Fibroblast of pulmonary artery (primary cell): ENCODE results near the gene MSANTD3.

ENCODE experiments used
- DNase-seq: peaks from one replicate; pipeline ENCODE4 v3.0.0-alpha.2; 2010; ENCODE audit warnings: low read depth
- H3K4me3 ChIP-seq: replicated peaks from 2 replicates; pipeline ENCODE4 v1.5.1; 2011; ENCODE audit warnings: low read depth, mild to moderate bottlenecking, control low read depth, low read length, moderate library complexity
- CTCF ChIP-seq: IDR thresholded peaks from 2 replicates; pipeline ENCODE4 v1.5.1; 2011; ENCODE audit warnings: mild to moderate bottlenecking, control low read depth, low read length, inconsistent platforms; ENCODE audit errors: missing control alignments

MSANTD3 gene

GRCh38 chr9:100441911-100442361, 15.0 kb downstream of the MSANTD3 start:
- no peak overlapping the region for H3K4me3 ChIP-seq
- DNase-seq, result no peak
- no peak for TF ChIP-seq CTCF

DNA sequence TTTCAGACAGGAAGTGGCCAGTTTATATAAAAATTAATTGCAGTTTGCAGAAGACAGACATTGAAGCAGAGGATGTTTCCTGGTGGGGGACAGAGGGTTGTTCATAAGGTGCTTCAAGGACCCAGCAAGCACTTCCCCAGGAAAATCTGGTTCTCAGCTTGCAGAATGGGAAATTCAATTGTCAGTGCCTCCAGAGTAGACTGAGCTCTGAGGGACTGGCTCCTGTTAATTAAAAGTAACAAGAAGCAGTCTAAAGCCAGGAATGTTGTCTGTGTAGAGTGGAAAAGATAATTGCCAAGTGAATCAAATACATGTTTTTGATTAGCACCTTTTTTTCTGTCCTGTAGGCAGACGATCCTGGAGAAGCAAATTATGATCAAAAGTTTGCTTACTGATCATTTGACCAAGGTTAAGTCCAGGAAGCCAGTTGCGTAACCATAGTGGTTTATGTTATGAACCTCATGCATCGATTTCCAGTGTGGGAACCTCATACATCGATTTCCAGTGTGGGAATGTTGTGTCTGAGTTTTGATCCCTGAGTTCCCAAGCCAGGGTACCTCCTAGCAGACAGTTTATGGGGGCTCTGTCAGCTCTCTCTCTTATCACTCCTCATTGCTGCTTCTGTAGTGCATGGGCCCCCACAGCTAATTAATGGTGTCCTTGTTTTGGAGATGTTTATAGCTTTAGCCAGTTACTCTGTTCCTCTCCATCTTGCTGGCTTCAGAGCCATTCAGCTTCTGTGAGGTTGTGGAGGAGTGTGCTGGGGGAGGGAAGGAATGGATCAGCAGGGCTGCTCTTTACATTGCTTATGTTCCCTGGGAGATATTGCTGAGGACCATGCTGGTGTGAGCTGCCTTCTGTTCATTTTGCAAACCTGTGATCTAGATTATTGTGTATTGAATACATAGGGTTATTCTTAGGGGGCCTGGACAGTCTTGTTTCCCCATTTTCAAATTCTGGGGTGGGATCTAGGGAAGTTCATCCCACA, 17.1 kb downstream of the MSANTD3 start:
- no peak overlapping the region for H3K4me3 ChIP-seq
- DNase-seq, result peak; percentile 45
- no peak for TF ChIP-seq CTCF

DNA sequence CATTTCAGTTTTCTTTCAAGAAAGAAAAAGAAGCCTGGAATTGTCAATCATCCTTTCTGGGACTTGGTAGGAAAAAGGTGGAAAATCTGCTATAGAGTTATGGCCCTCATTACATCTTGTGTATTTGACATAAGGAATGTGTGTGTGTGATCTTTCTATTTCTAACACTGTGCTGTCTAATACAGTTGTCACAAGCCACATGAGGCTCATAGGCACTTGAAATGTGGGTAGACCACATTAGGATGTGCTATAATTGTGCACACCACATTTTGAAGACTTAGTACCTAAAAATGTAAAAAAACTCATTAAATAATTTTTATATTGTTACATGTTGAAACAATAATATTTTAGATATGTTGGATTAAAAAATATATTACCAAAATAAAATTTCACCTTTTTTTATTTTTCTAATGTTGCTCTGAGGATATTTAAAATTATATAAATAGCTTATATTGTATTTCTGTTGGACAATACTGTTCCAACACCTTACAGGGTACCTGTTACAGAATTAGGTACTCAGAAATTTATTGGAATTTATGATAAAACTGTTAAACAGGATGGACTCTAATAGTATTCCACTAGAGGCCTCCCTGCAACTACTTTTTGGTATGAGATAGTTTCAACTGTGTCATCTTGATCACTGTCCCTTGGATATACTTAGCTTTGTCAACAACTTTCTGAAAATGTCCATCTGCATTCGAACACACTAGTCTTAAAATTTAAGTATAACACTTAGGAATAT, 18.4 kb downstream of the MSANTD3 start:
- H3K4me3 ChIP-seq, result no peak overlapping the region
- TF ChIP-seq CTCF, result no peak
- no peak for DNase-seq

DNA sequence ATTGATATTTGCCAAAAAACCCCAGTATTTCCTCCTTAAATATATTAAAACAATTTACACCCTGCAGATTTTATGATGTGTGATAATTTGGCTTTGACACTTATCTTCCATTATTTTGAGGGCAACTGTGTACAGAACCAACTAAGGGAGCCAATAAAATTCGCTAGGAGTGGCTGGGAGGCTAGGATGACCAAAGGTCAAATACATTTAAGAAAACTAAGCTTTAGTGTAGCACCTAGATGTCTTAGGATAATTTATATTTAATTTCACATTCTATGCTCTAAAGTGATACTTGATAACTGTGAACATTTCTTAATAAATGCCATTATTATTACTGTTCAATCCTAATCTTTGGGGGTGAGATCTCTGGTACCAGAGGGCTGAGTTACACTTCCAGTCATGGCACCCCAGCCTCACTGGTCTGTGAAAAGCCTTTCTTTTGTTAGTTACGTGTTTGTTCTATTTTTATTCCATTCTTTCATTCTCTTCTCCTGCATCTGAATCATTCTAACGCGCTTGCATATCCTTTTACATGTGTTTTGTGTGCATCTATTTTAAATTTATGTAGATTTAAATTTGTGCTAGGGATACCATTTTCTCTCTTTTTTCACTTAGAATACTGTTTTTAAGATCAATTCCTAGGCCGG, 19.1 kb downstream of the MSANTD3 start:
- H3K4me3 ChIP-seq, result no peak overlapping the region
- no peak for DNase-seq
- no peak for TF ChIP-seq CTCF

GRCh38 chr9:100447041-100447440, 20.1 kb downstream of the MSANTD3 start:
- DNase-seq, result no peak
- TF ChIP-seq CTCF, result no peak
- H3K4me3 ChIP-seq, result no peak overlapping the region

DNA sequence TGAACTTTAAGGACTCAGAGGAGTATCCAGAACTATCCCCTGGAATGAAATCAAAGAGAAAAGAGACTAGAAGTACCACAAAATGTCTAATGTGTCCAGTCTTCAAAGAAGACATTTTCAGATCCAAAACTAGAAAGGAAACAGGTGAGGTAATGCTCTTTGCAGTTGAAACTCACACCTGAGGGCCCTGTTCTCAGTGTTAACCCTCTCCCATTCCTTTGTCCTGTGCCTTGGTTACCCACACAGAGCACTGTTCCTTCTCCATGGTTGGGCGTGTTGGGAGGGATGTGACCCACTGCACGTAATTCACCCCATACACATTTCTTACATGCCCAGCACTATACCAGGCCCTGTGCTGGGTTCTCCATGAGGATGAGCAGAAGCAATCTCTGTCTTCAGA, 21.3 kb downstream of the MSANTD3 start:
- DNase-seq, result no peak
- no peak overlapping the region for H3K4me3 ChIP-seq
- TF ChIP-seq CTCF, result no peak
